HepG2 (cell line): Measurements from ENCODE around the gene SELENOS. TPM values are rescaled to one million over a fixed set of nuclear protein-coding genes. Genes with fewer than 3 reads are reported as not detected.

Experiments used
- ATRX ChIP-seq: sonication (generic); formaldehyde crosslinking; IDR thresholded peaks from 2 replicates; pipeline ENCODE4 v1.4.0; 2020; ENCODE audit warnings: missing genetic modification reagents, borderline replicate concordance
- CREB1 ChIP-seq, 2 experiments: fragments of 450-650 bp in 1 of 2; IDR thresholded peaks; 2 replicates each; pipeline ENCODE4 v1.6.1; 2016 to 2017; ENCODE audit warnings: control low read depth in 1 of 2, mild to moderate bottlenecking in 1 of 2, missing compliant biosample characterization in 1 of 2, missing genetic modification characterization in 1 of 2
- DNMT1 ChIP-seq: sonication (generic); formaldehyde crosslinking; IDR thresholded peaks from 2 replicates; pipeline ENCODE4 v1.5.1; 2020; ENCODE audit warnings: mild to moderate bottlenecking, missing genetic modification reagents
- FOXP1 ChIP-seq, 2 experiments: fragments of 450-650 bp in 1 of 2; IDR thresholded peaks; 2 replicates each; pipeline ENCODE4 v1.6.1; 2017 to 2018; ENCODE audit warnings: antibody characterized with exemption in 1 of 2
- HNF4G ChIP-seq, 2 experiments: sonication (generic) in 1 of 2; formaldehyde crosslinking in 1 of 2; IDR thresholded peaks; 2 replicates each; pipeline versions ENCODE4 v1.4.0 to v1.6.1; 2011 to 2020; ENCODE audit warnings: borderline replicate concordance in 2 of 2, low read depth in 2 of 2, mild to moderate bottlenecking in 2 of 2, low read length in 1 of 2, missing genetic modification reagents in 1 of 2, moderate library complexity in 1 of 2
- MAFK ChIP-seq, 2 experiments: IDR thresholded peaks in 1 of 2; conservative IDR thresholded peaks in 1 of 2; 2 replicates each; pipeline ENCODE4 v1.6.1; 2011; ENCODE audit warnings: improper control_type of control experiment in 2 of 2, low read length in 2 of 2
- MATR3 ChIP-seq: sonication (generic); formaldehyde crosslinking; IDR thresholded peaks from 2 replicates; pipeline ENCODE4 v1.4.0; 2020; ENCODE audit warnings: missing genetic modification reagents
- MBD4 ChIP-seq: IDR thresholded peaks from 2 replicates; pipeline ENCODE4 v1.6.1; 2012; ENCODE audit warnings: low read length, inconsistent platforms, borderline replicate concordance
- MXD4 ChIP-seq: IDR thresholded peaks from 2 replicates; pipeline ENCODE4 v1.6.1; 2016; ENCODE audit warnings: mild to moderate bottlenecking, missing biosample characterization, missing genetic modification reagents
- SKIL ChIP-seq: sonication (generic); formaldehyde crosslinking; IDR thresholded peaks from 2 replicates; pipeline ENCODE4 v1.8.0; 2022; ENCODE audit warnings: missing genetic modification reagents, mild to moderate bottlenecking, moderate library complexity, borderline replicate concordance
- SMARCC2 ChIP-seq: fragments of 450-650 bp; IDR thresholded peaks from 2 replicates; pipeline ENCODE4 v1.6.1; 2017; ENCODE audit warnings: antibody characterized with exemption, mild to moderate bottlenecking
- SNAI1 ChIP-seq: sonication (generic); formaldehyde crosslinking; IDR thresholded peaks from 2 replicates; pipeline ENCODE4 v1.5.0; 2020; ENCODE audit warnings: mild to moderate bottlenecking, missing genetic modification reagents, borderline replicate concordance
- SRY ChIP-seq: sonication (generic); formaldehyde crosslinking; IDR thresholded peaks from 2 replicates; pipeline ENCODE4 v1.8.0; 2022; ENCODE audit warnings: mild to moderate bottlenecking, missing genetic modification reagents
- TBX2 ChIP-seq: sonication (generic); formaldehyde crosslinking; IDR thresholded peaks from 2 replicates; pipeline ENCODE4 v1.5.0; 2020; ENCODE audit warnings: missing genetic modification reagents, mild to moderate bottlenecking, borderline replicate concordance
- TEAD3 ChIP-seq: optimal IDR thresholded peaks from 2 replicates; pipeline ENCODE3; 2016; ENCODE audit warnings: borderline replicate concordance
- ZBTB8A ChIP-seq: sonication (generic); formaldehyde crosslinking; IDR thresholded peaks from 2 replicates; pipeline ENCODE4 v1.4.0; 2020; ENCODE audit warnings: mild to moderate bottlenecking, low read depth, missing genetic modification reagents, borderline replicate concordance
- ZGPAT ChIP-seq: IDR thresholded peaks from 2 replicates; pipeline ENCODE4 v1.6.1; 2016; ENCODE audit warnings: mild to moderate bottlenecking
- ZNF20 ChIP-seq: sonication (generic); formaldehyde crosslinking; IDR thresholded peaks from 2 replicates; pipeline ENCODE4 v1.4.0; 2020; ENCODE audit warnings: mild to moderate bottlenecking, moderate library complexity, missing genetic modification reagents
- ZNF207 ChIP-seq: fragments of 450-650 bp; IDR thresholded peaks from 2 replicates; pipeline ENCODE4 v1.6.1; 2016; ENCODE audit warnings: antibody characterized with exemption, borderline replicate concordance
- ZNF33A ChIP-seq: sonication (generic); formaldehyde crosslinking; IDR thresholded peaks from 2 replicates; pipeline ENCODE4 v1.5.1; 2020; ENCODE audit warnings: missing genetic modification reagents, mild to moderate bottlenecking, moderate library complexity, borderline replicate concordance
- ZNF367 ChIP-seq: sonication (generic); formaldehyde crosslinking; IDR thresholded peaks from 2 replicates; pipeline ENCODE4 v1.4.0; 2020; ENCODE audit warnings: missing genetic modification reagents, borderline replicate concordance
- ZNF512 ChIP-seq: sonication (generic); formaldehyde crosslinking; IDR thresholded peaks from 2 replicates; pipeline ENCODE4 v1.4.0; 2020; ENCODE audit warnings: mild to moderate bottlenecking, missing genetic modification reagents
- polyA plus RNA-seq, 8 experiments: library from polyadenylated mRNA; depleted of rRNA in 3 of 8; stranded (reverse) in 7 of 8; unstranded in 1 of 8; fragments of >200 nt; fragmentation: Illumina TruSeq in 4 of 8; extraction: Trizol in 4 of 8; gene quantifications; 2 replicates each; pipeline versions ENCODE4 v1.2.1 to v1.2.3, GENCODE V29; 2011 to 2016; ENCODE audit warnings: low read depth in 4 of 8, missing spikeins in 1 of 8, mixed read lengths in 1 of 8; ENCODE audit not compliant: insufficient read depth in 1 of 8
- total RNA-seq, 5 experiments: library from RNA; depleted of rRNA; stranded (reverse); fragments of >200 nt; fragmentation: Illumina TruSeq; extraction: Trizol; gene quantifications; 2 replicates each; pipeline ENCODE4 v1.2.3, GENCODE V29; 2016; ENCODE audit warnings: low read depth in 1 of 5

The SELENOS gene
- total and polyA plus RNA-seq, 2 of the 13 experiments (the other 11 are each of a cell fraction or from before 2014, with no cell fraction given) = 63.0 to 66.1 TPM

GRCh38 chr15:101294731-101295606, 17.7 kb upstream of the SELENOS start, which contains the start of gene SNRPA1 (continued):
- TF ChIP-seq ZGPAT (peak; percentile 98), FOXP1 (IDR thresholded peaks at IDR 0.05) (no peak), FOXP1 (CRISPR knock-in tag; IDR thresholded peaks at IDR 0.05) (peak; percentile 36; the same call in 1 of the 2 replicates), CREB1 (IDR thresholded peaks at IDR 0.05) (peak; percentile 44), CREB1 (CRISPR knock-in tag; IDR thresholded peaks at IDR 0.05) (no peak), SNAI1 (0 out of 2 replicates have a peak, but pooled peaks have one; percentile 55), HNF4G (IDR thresholded peaks at IDR 0.05; ENCODE audit: borderline replicate concordance, low read depth, low read length) (peak; percentile 22; the same call in 1 of the 2 replicates), HNF4G (CRISPR knock-in tag; IDR thresholded peaks at IDR 0.05; ENCODE audit: borderline replicate concordance, low read depth) (peak; percentile 57; the same call in 1 of the 2 replicates), ZNF33A (CRISPR knock-in tag) (0 out of 2 replicates have a peak, but pooled peaks have one; percentile 36), ZNF512 (CRISPR knock-in tag) (no peak), MXD4 (CRISPR knock-in tag) (peak; percentile 93), ZNF367 (CRISPR knock-in tag) (no peak; the same call in 1 of the 2 replicates), MBD4 (no peak), ZNF20 (CRISPR knock-in tag) (no peak; the same call in 1 of the 2 replicates), ZBTB8A (CRISPR knock-in tag) (peak; percentile 87; the same call in 1 of the 2 replicates), SMARCC2 (no peak), MAFK (conservative IDR thresholded peaks at IDR 0.05 in 1 of 2, IDR thresholded peaks at IDR 0.05 in 1 of 2; ENCODE audit: low read length in 2 of 2) (no peak), ZNF207 (no peak), MATR3 (CRISPR knock-in tag) (no peak), SRY (CRISPR knock-in tag) (peak; percentile 89), DNMT1 (CRISPR knock-in tag) (peak; percentile 91), TEAD3 (CRISPR knock-in tag) (peak; percentile 88), SKIL (CRISPR knock-in tag) (peak; percentile 76), ATRX (CRISPR knock-in tag) (no peak), TBX2 (peak; percentile 93)
